Stimulated activated CD8-positive, alpha-beta memory T cell treated with anti-CD3 and anti-CD28 coated beads, Interleukin-4, amount 100 ng/mL, for 48 hours (primary cell): ENCODE data around the gene RNF149.
"Not testable (repeated sequence)": the region's sequence is repeated elsewhere in the genome, so short reads cannot be mapped to it uniquely, and the experiment has no call there.

Experiments used
- DNase-seq: peaks from one replicate; pipeline ENCODE4 v3.0.0-alpha.2; 2020

Gene RNF149

GRCh38 chr2:101308432-101309210, at the start of gene RNF149:
Gene RNF149 (minus strand): TSS chr2:101308701. CDS start chr2:101308588, 113 bp downstream.
- peak; percentile 95 for DNase-seq

DNA sequence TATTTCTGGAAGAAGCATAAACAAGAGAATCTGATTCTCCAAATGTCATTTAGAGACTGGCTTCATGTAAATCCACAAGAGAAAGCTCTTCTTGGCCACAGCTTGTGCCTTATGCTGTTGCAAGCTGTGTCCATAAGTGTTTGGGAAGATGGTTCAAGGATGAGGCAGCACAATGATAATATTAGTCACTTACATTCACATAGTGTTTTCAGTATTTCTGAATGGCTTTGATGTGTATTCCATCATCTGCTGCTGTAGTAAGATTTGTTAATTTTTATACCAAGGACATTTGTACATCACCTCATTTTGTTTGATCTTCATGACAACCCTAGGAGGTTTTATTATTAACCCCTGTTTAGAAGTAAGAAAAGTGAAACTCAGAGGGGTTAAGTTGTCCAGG, 48.9 kb upstream of the RNF149 start:
- no peak for DNase-seq

- no peak for DNase-seq
Observed at GRCh38 chr2:101356521-101356920, 48.0 kb upstream of the RNF149 start.

DNA sequence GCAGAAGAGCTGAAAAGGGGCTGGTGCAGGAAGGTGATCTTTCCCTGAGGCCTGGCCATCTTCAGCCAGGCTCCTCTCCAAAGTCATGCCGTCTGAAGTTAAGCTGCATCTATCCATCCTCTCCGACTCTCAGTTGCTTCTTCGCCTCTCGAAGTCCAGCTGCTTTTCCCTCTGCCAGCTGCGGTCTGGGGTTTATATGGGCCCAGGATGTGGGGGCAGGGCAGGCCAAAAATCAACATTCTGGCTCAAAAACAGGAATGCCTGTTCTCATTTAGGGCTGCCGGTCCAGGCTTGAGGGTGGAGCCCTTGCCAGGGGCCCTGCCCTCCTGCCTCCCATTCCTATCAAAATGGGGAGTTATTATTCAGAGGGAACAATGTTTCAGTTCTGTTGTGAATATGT, 47.6 kb upstream of the RNF149 start:
- DNase-seq, result no peak

DNA sequence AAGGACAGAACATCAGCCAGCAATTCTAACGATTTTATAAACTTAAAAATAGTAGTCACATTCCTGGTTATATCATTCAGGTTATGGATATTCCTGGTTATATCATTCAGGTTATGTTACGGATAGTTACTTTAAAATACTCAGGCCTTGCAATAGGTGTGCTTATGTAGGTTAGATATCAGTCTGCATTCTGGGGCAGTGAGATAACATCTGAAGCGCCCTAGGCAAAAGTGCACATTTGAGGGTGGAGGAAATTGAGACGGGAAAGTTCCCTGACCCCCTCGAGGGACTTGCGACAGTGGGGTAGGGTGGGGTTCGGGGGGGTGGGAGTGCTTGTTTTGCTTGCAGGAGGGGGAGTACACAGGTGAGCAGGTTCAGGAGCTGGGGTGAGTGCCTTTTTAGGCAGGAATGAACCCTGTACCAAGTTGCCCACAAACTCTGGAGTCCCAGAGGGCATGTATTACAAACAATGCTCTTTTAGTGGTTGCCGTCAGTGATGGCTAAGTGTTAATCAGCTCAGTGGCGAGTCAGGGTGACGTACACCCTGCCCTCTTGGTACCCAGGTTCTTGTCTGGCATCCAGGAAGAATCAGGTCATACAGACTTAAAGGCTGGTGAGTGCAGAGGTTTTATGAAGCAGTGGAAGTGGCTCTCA, 47.0 kb upstream of the RNF149 start:
- no peak for DNase-seq

GRCh38 chr2:101354420-101355311, 46.2 kb upstream of the RNF149 start:
- DNase-seq, result no peak

DNA sequence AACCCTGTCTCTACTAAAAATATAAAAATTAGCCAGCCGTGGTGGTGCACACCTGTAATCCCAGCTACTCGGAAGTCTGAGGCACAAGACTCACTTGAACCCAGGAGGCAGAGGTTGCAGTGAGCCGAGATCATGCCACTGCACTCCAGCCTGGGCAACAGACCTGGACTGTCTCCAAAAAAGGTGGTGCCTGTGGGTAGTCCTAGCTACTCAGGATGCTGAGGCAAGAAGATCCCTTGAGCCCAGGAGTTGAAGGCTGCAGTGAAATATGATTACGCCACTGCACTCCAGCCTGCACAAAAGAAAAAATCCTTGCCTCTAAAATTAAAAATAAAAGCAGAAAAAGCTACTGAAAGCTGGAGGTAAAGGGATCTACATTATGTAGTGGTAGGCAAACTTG, 44.1 kb upstream of the RNF149 start:
- not testable (repeated sequence) for DNase-seq

- no peak for DNase-seq
Observed at GRCh38 chr2:101351207-101351606, 42.7 kb upstream of the RNF149 start.

GRCh38 chr2:101349893-101350662, 41.6 kb upstream of the RNF149 start:
- DNase-seq, result no peak

DNA sequence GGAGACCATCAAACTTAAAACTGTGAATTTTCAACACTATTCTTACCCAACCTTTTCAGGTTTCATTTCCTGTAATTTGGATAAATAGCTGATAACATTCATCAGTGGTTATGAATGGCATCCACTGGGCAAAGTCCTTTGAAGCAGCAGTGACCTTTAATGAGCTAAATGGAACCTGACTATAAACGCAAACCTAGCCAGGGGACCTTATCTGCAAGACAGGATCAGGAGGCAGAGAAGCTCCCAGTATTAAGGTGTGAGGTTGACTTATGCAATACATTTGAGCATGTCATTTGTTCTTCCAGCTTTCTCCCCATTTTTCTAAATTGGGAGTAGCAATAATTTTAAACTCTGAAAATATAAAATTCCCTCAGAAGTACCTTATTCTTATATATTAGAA, 40.4 kb upstream of the RNF149 start:
- no peak for DNase-seq

DNA sequence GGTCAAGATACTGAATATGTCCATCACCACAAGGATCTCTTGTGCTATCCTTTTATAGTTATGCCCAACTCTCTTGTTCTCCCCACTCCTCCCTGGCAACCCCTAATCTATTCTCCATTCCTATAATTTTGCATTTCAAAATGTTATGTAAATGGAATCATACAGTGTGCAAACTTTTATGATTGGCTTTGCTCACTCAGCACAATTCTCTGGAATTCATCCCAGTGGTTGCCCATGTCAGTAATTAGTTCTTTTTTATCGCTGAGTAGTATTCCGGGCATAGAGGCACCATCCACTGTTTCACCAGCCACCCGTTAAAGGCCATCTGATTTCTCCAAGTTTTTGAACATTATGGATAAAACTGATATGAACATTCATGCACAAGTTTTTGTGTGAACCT, 38.4 kb upstream of the RNF149 start:
- no peak for DNase-seq

GRCh38 chr2:101344137-101344536, 35.6 kb upstream of the RNF149 start:
- DNase-seq, result no peak

DNA sequence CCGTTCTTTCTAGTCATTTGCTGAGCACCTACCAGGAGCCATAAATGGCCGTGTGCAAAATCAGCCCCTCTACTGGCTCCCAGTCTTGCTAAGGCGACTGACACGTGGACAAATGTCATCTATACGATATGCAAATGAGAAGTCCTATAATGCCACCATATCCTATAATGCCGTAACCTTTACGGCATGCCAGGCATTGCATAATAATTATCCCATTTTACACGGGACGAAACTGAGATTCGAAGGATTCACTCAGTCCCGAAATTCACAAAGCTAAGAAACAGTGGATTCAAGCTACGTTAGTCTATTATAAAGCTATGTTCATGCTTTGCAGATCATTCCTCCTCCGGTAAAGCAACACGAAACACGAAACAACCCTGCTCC, 34.1 kb upstream of the RNF149 start:
- DNase-seq, result no peak

DNA sequence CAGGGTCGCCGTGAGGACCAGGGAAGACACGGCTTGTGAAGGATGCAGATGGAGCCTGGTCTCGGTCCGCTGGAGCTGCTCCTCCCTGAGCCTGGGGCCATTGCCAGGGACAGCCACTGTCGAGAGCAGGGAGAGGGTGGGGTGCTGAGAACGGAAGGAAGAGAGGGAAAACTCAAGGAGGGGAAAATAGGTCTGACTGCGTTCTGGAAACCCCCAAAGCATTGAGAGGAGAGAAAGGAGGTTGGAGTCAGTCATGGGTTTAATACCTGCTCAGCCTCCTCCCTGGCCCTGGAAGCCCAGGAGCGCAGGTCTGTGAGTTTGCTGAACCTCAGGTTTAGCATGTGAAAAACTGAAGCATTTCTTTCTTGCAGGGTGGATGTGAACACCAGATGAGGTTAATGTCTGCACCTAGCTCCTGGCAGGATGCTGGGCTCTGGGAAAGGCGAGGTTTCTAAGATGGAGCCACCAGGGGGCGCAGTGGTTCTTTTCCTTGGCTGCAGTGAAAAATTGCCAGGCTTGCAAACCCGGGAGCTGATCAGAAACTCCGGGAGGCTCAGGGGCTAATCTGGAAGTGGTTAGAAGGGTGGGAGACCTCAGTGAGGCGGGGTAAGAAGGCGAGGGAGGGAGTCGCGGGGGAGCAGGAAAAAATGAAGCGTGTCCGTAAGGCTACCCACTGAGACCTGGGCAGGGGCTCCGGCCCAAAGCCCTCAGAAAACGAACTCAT, 33.6 kb upstream of the RNF149 start:
- DNase-seq, result peak; percentile 90

DNA sequence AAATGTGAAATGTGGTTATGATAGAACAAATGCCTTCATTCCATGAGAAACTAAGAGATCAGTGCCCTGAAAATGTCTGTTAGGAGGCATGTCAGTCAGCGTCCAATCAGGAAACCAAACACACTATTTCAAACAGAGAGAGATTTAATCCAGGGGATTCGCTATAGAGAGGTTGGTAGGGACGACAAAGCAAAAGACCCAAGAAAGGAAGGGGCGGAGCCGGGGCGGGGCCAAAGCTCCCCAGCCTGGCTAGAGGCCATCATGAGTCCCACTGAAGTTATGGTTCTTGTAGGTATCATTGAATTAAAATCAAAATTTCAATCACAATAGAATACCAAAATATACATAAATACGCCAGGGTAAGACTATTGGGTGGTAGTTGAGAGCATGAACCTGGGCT, 32.9 kb upstream of the RNF149 start:
- DNase-seq, result peak; percentile 73

- DNase-seq, result no peak
Observed at GRCh38 chr2:101340141-101340551, 31.6 kb upstream of the RNF149 start.

DNA sequence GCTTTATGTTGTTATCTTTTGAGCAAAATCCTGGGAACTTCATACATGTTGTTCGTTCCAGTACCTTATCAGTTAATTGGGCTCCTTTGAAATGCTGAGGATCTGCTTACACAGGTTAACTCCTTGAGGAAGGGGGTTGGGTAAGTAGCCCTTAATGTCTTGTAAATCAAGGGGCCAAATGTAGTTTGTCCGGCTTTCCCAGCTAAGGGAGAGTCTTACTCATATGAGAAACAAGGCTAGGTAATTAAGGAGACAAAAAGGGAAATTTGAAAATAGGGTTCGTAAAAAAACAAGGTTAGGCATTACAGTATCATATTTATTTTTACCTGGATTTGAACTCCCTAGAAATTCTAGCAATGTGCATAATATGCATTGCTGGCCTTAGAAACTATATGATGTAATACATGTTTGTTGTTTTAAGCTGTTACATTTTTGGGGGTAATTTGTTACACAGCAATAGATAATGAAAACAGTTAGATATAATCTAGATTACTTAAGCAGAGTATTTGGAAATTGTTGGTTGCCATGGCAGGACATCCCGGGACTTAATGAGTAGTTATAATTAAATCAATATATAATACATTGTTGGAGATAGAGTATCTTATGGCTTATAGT, 30.9 kb upstream of the RNF149 start:
- no peak for DNase-seq

DNA sequence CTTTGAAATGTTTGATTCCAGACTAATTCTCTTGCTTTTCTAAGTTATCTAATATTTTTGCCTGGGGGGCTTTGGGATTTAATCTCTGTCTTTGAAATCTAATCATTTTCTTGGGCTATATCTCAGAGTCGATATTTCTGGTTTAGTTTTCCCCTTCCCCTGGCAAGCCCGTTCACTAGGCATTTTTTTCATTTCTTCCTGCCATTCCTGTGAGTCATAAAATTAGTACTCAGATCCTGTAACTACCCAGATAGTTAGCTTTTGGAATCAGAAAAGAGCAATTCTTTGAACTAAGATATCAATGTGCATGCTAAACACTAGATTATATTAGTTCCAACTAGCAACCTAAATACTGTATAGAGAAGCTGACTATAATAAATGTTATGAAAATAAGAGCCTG, 29.4 kb upstream of the RNF149 start:
- DNase-seq, result no peak

DNA sequence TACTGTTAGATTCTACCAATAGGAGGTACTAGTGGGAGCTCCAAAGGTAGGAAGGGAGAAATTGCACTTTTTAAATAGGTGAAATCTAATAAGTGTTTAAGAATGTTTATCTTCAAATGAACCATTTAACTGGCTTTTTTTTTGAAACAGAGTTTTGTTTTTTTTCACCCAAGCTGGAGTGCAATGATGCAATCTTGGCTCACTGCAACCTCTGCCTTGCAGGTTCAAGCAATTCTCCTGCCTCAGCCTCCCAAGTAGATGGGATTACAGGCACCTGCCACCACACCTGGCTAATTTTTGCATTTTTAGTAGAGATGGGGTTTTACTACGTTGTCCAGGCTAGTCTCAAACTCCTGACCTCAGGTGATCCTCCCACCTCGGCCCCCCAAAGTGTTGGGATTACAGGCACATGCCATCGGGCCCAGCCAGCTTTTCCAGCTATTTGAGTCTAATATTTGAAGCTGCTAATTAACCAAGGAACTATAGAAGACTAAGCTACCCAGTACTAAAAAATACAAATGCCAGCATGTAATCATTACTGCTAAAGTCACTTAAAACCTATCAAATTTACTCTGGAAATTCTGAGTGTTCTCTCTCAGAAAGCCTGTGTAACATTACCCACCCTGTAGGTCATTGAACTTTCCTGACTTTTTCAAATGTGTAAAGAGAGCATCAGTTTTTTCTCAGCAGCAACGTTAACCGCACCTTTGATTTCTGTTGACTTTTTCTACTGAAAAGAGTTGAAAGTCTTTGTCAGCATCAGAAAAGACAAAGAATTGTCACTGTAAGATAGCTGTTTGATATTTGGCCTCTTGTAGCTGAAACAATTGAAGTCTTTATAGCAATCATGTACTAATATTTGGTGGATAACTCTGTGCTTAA, 24.6 kb upstream of the RNF149 start:
- no peak for DNase-seq

- DNase-seq, result no peak
Observed at GRCh38 chr2:101331202-101331601, 22.7 kb upstream of the RNF149 start.
